Mesendoderm (in vitro differentiated cells): Measurements from ENCODE around the gene TMEM41B.
A peak's percentile ranks its signal among the peaks of the same experiment; 100 is the strongest.
"Not testable (repeated sequence)": the region's sequence is repeated elsewhere in the genome, so short reads cannot be mapped to it uniquely, and the experiment has no call there.

Experiments used
- DNase-seq: peaks from one replicate; pipeline ENCODE4 v3.0.0; 2013
- H2AK5ac ChIP-seq: 2 replicates; pipeline ENCODE4 v1.6.1; 2013; ENCODE audit warnings: low read length, inconsistent platforms
- H2BK120ac ChIP-seq: 2 replicates; pipeline ENCODE4 v1.6.1; 2013; ENCODE audit warnings: low read depth, mild to moderate bottlenecking, low read length, moderate library complexity, mixed read lengths
- H2BK15ac ChIP-seq: replicated peaks from 2 replicates; pipeline ENCODE4 v1.6.1; 2013; ENCODE audit warnings: low read depth, mild to moderate bottlenecking, moderate library complexity
- H2BK5ac ChIP-seq: 2 replicates; pipeline ENCODE4 v1.6.1; 2013; ENCODE audit warnings: low read length, inconsistent platforms
- H3K18ac ChIP-seq: 2 replicates; pipeline ENCODE4 v1.6.1; 2013; ENCODE audit warnings: mild to moderate bottlenecking, low read length, mixed read lengths
- H3K23ac ChIP-seq: one replicate; pipeline ENCODE4 v1.6.1; 2013; ENCODE audit warnings: low read length
- H3K27ac ChIP-seq: 2 replicates; pipeline ENCODE4 v1.5.1; 2013; ENCODE audit warnings: low read depth, mild to moderate bottlenecking, inconsistent platforms, low read length, moderate library complexity
- H3K27me3 ChIP-seq: 2 replicates; pipeline ENCODE4 v1.6.1; 2013; ENCODE audit warnings: low read length, control low read depth, mild to moderate bottlenecking, inconsistent platforms; ENCODE audit not compliant: insufficient read depth, poor library complexity
- H3K36me3 ChIP-seq: 2 replicates; pipeline ENCODE4 v1.6.1; 2013; ENCODE audit warnings: low read length, inconsistent platforms; ENCODE audit not compliant: control insufficient read depth, insufficient read depth
- H3K4ac ChIP-seq: one replicate; pipeline ENCODE4 v1.6.1; 2013; ENCODE audit warnings: low read depth, mild to moderate bottlenecking, low read length, moderate library complexity
- H3K4me1 ChIP-seq: 2 replicates; pipeline ENCODE4 v1.6.1; 2013; ENCODE audit warnings: low read depth, low read length, inconsistent platforms; ENCODE audit not compliant: control insufficient read depth
- H3K4me2 ChIP-seq: 2 replicates; pipeline ENCODE4 v1.6.1; 2013; ENCODE audit warnings: low read length
- H3K4me3 ChIP-seq: 2 replicates; pipeline ENCODE4 v1.5.1; 2013; ENCODE audit warnings: mild to moderate bottlenecking, low read length
- H3K56ac ChIP-seq: one replicate; pipeline ENCODE4 v1.6.1; 2013; ENCODE audit warnings: low read length
- H3K79me1 ChIP-seq: 2 replicates; pipeline ENCODE4 v1.6.1; 2013; ENCODE audit warnings: low read length, inconsistent platforms
- H3K79me2 ChIP-seq: 2 replicates; pipeline ENCODE4 v1.6.1; 2013; ENCODE audit warnings: mild to moderate bottlenecking, low read length; ENCODE audit not compliant: control insufficient read depth, insufficient read depth
- H3K9ac ChIP-seq: 2 replicates; pipeline ENCODE4 v1.6.1; 2013; ENCODE audit warnings: low read length, inconsistent platforms
- H4K5ac ChIP-seq: one replicate; pipeline ENCODE4 v1.6.1; 2013; ENCODE audit warnings: low read length
- H4K8ac ChIP-seq: one replicate; pipeline ENCODE4 v1.6.1; 2013; ENCODE audit warnings: low read depth, mild to moderate bottlenecking, control low read depth, low read length, moderate library complexity
- WGBS: extraction: QIAGEN DNeasy Blood & Tissue Kit; methylation state at CpG from one replicate; pipeline ENCODE4 v1.1.7; 2013; ENCODE audit warnings: low lambda C conversion rate, missing lambda C conversion rate; ENCODE audit not compliant: insufficient coverage; ENCODE audit errors: extremely low coverage; 5-methylcytosine and 5-hydroxymethylcytosine counted together

Gene TMEM41B

GRCh38 chr11:9330387-9331384 lies 16.3 kb upstream of the TMEM41B start:
- Histone ChIP-seq H3K27ac (no peak overlapping the region), H3K27me3 (no peaks in the 10 kb centered on the region), H3K4me3 (no peak overlapping the region)

GRCh38 chr11:9320047-9320446 lies 5.7 kb upstream of the TMEM41B start:
- peak overlapping the region; percentile 32 for H2BK120ac ChIP-seq
- peaks cover 10% of the 10 kb centered on the region for H3K4me1 ChIP-seq
- no peak for DNase-seq
- H4K5ac ChIP-seq = no peak overlapping the region
- no CpG with 5 or more reads among the region's 3 CpGs for WGBS
- no peaks in the 10 kb centered on the region for H3K79me2 ChIP-seq
- H3K56ac ChIP-seq = peak overlapping the region; percentile 0
- H3K23ac ChIP-seq = no peak overlapping the region
- no peak overlapping the region for H3K4me3 ChIP-seq
- H3K4me2 ChIP-seq = no peak overlapping the region
- H2BK5ac ChIP-seq = peak overlapping the region; percentile 35
- H3K9ac ChIP-seq = no peak overlapping the region
- peak overlapping the region; percentile 31 for H3K4ac ChIP-seq
- H3K18ac ChIP-seq = peak overlapping the region; percentile 76
- no peak overlapping the region for H2AK5ac ChIP-seq
- H3K79me1 ChIP-seq = no peaks in the 10 kb centered on the region
- H4K8ac ChIP-seq = peak overlapping the region; percentile 76
- no peaks in the 10 kb centered on the region for H3K27me3 ChIP-seq
- peak overlapping the region; percentile 97 for H2BK15ac ChIP-seq
- H3K36me3 ChIP-seq = no peaks in the 10 kb centered on the region
- no peak overlapping the region for H3K27ac ChIP-seq

More at GRCh38 chr11:9330387-9331384, 16.3 kb upstream of the TMEM41B start:
- H3K79me2 ChIP-seq = no peaks in the 10 kb centered on the region
- H3K4me1 ChIP-seq = no peaks in the 10 kb centered on the region
- no peak overlapping the region for H2BK120ac ChIP-seq
- no peak overlapping the region for H3K18ac ChIP-seq
- no peaks in the 10 kb centered on the region for H3K79me1 ChIP-seq
- H3K4ac ChIP-seq = no peak overlapping the region
- H4K5ac ChIP-seq = no peak overlapping the region
- H2BK5ac ChIP-seq = peak overlapping the region; percentile 9
- H3K36me3 ChIP-seq = no peaks in the 10 kb centered on the region
- no peak overlapping the region for H3K4me2 ChIP-seq
- H2AK5ac ChIP-seq = no peak overlapping the region
- no peak overlapping the region for H3K56ac ChIP-seq
- H2BK15ac ChIP-seq = no peak overlapping the region
- H3K23ac ChIP-seq = no peak overlapping the region
- no CpG with 5 or more reads among the region's 10 CpGs for WGBS
- DNase-seq = no peak
- no peak overlapping the region for H4K8ac ChIP-seq
- no peak overlapping the region for H3K9ac ChIP-seq

- H3K79me1 ChIP-seq, H3K27me3 ChIP-seq, H3K4me3 ChIP-seq, H3K36me3 ChIP-seq, H3K23ac ChIP-seq, H3K4me1 ChIP-seq, H3K9ac ChIP-seq, H4K8ac ChIP-seq, H3K79me2 ChIP-seq, H3K4me2 ChIP-seq: not testable (repeated sequence)
- Histone ChIP-seq H2BK120ac (peak overlapping the region; percentile 75), H3K18ac (peak overlapping the region; percentile 76), H3K4ac (peak overlapping the region; percentile 37), H4K5ac (peak overlapping the region; percentile 7), H2BK5ac (peak overlapping the region; percentile 55), H2AK5ac (peak overlapping the region; percentile 90), H2BK15ac (peak overlapping the region; percentile 14), H3K56ac (peak overlapping the region; percentile 77), H3K27ac (peak overlapping the region; percentile 74)
- no CpG with 5 or more reads among the region's 4 CpGs for WGBS
- DNase-seq = peak; percentile 86
These were observed 5.1 kb upstream of the TMEM41B start for GRCh38 chr11:9319377-9320001.

GRCh38 chr11:9318442-9319376 lies 4.3 kb upstream of the TMEM41B start:
- not testable (repeated sequence) for H3K79me1 ChIP-seq, H3K36me3 ChIP-seq, H3K4ac ChIP-seq, H3K79me2 ChIP-seq, H2BK15ac ChIP-seq, H3K4me1 ChIP-seq, H3K27me3 ChIP-seq, H3K23ac ChIP-seq, H3K4me3 ChIP-seq, H4K5ac ChIP-seq, H4K8ac ChIP-seq, H3K4me2 ChIP-seq
- peak overlapping the region; percentile 95 for H2BK5ac ChIP-seq
- peak; percentile 87 for DNase-seq
- H2BK120ac ChIP-seq = peak overlapping the region; percentile 94
- WGBS = no CpG with 5 or more reads among the region's 18 CpGs
- H3K27ac ChIP-seq = peak overlapping the region; percentile 69
- H3K56ac ChIP-seq = peak overlapping the region; percentile 85
- peak overlapping the region; percentile 92 for H2AK5ac ChIP-seq
- peak overlapping the region; percentile 85 for H3K18ac ChIP-seq
- H3K9ac ChIP-seq = peak overlapping the region; percentile 50

GRCh38 chr11:9316334-9316733 lies 1.9 kb upstream of the TMEM41B start:
- Histone ChIP-seq H3K56ac (no peak overlapping the region), H3K4ac (no peak overlapping the region), H3K4me3 (no peak overlapping the region), H2AK5ac (no peak overlapping the region), H3K9ac (no peak overlapping the region), H3K23ac (no peak overlapping the region), H2BK5ac (no peak overlapping the region), H3K4me1 (peaks cover 12% of the 10 kb centered on the region), H4K8ac (no peak overlapping the region), H3K36me3 (no peaks in the 10 kb centered on the region), H2BK15ac (no peak overlapping the region), H2BK120ac (no peak overlapping the region), H3K4me2 (no peak overlapping the region), H3K27me3 (no peaks in the 10 kb centered on the region), H3K18ac (no peak overlapping the region), H3K79me1 (no peaks in the 10 kb centered on the region), H3K79me2 (peaks cover 28% of the 10 kb centered on the region), H4K5ac (no peak overlapping the region), H3K27ac (no peak overlapping the region)
- DNase-seq = no peak
- WGBS = no CpG with 5 or more reads among the region's 2 CpGs
